WERI-Rb-1 (cell line): ENCODE results near the gene ZFP62.

ENCODE experiments used
- DNase-seq: peaks from one replicate; pipeline ENCODE4 v3.0.0-alpha.2; 2020
- H3K27ac ChIP-seq: fragments of 250-450 bp; sonication (Bioruptor Pico); 2 replicates; pipeline ENCODE4 v1.5.1; 2020; ENCODE audit warnings: mild to moderate bottlenecking, moderate library complexity
- H3K27me3 ChIP-seq: fragments of 250-450 bp; sonication (Bioruptor Pico); 2 replicates; pipeline ENCODE4 v1.5.1; 2021; ENCODE audit warnings: mild to moderate bottlenecking, low read depth, moderate library complexity; ENCODE audit not compliant: insufficient read depth, severe bottlenecking
- H3K36me3 ChIP-seq: fragments of 250-450 bp; sonication (Bioruptor Pico); 2 replicates; pipeline ENCODE4 v1.5.1; 2020; ENCODE audit warnings: mild to moderate bottlenecking, moderate library complexity
- H3K4me3 ChIP-seq: 2 replicates; pipeline ENCODE4 v1.5.1; 2011; ENCODE audit warnings: low read depth, mild to moderate bottlenecking, control low read depth, low read length
- H3K9me3 ChIP-seq: fragments of 250-450 bp; sonication (Bioruptor Pico); 2 replicates; pipeline ENCODE4 v1.5.1; 2021; ENCODE audit warnings: mild to moderate bottlenecking, moderate library complexity; ENCODE audit not compliant: severe bottlenecking
- TF ChIP-seq, protein P1 (sequence below): IDR thresholded peaks from 2 replicates; pipeline ENCODE4 v1.5.1; 2011; ENCODE audit warnings: low read depth, mild to moderate bottlenecking, control low read depth, inconsistent platforms, low read length

The ZFP62 gene

DNA sequence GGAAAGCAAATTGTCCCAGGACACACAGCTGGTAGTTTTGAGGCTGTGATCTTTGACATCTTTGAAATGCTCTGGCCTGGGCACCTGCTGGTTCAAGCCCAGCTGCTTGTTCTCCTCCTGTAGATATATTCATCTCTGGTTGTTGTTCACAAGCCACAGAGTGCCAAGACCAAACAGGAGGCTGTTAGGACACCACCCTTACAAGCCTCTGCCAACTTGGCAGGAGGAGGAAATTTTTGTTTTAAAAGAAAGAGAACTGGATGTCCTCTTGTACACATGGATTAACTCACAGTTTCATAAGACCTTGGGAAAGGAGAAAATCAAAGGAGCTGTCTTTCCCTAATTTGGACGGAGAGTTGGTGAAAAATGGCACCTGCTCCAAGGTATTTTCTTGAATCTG is 8.5 kb upstream of the ZFP62 start:
- Histone ChIP-seq H3K27me3 (no peaks in the 10 kb centered on the region), H3K27ac (no peak overlapping the region), H3K9me3 (no peaks in the 10 kb centered on the region), H3K4me3 (no peak overlapping the region), H3K36me3 (no peaks in the 10 kb centered on the region)
- no peak for DNase-seq
- TF ChIP-seq, protein P1, sequence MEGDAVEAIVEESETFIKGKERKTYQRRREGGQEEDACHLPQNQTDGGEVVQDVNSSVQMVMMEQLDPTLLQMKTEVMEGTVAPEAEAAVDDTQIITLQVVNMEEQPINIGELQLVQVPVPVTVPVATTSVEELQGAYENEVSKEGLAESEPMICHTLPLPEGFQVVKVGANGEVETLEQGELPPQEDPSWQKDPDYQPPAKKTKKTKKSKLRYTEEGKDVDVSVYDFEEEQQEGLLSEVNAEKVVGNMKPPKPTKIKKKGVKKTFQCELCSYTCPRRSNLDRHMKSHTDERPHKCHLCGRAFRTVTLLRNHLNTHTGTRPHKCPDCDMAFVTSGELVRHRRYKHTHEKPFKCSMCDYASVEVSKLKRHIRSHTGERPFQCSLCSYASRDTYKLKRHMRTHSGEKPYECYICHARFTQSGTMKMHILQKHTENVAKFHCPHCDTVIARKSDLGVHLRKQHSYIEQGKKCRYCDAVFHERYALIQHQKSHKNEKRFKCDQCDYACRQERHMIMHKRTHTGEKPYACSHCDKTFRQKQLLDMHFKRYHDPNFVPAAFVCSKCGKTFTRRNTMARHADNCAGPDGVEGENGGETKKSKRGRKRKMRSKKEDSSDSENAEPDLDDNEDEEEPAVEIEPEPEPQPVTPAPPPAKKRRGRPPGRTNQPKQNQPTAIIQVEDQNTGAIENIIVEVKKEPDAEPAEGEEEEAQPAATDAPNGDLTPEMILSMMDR = no peak

DNA sequence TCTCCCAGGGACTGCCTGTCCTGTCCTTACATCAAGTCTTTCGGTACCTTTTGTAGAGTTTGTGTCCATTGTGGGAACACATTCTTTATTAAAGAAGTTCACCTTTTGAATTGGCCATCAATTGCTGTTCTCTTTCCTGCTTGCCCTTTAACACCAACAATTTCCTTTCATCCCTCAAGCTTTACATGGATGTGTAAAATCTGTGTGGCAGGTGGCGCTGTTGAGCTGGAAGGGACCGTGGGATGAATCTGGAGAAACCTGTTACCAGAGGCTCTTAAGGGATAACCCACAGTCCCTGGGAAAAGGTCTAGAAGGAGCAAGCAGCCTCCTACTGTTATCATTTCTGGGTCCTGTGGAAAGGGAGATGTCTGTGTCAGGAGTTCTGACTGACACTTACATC is 7.9 kb upstream of the ZFP62 start:
- H3K27me3 ChIP-seq = no peaks in the 10 kb centered on the region
- TF ChIP-seq, protein P1 = peak; percentile 56
- no peaks in the 10 kb centered on the region for H3K36me3 ChIP-seq
- no peaks in the 10 kb centered on the region for H3K9me3 ChIP-seq
- H3K4me3 ChIP-seq = no peak overlapping the region
- H3K27ac ChIP-seq = no peak overlapping the region
- DNase-seq = peak; percentile 71

DNA sequence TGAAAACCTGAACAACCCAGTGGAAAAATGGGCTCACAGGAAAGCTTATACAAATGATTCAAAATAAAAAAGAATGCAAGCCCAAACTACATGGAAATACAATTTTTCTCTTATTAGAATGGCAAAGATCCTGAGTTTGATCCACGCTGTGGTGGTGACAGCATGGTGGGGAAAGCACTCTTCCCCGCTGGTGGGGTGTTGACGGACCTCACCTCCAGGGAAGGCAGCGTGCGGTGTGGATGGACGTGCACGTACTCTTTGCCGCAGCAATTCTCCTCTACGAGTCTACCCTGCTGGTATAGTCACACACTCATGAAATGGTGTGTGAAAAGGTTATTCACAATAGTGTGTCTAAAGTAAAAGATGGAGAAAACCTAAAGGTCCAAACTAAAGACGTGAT is 5.9 kb upstream of the ZFP62 start:
- Histone ChIP-seq H3K27ac (no peak overlapping the region), H3K9me3 (no peaks in the 10 kb centered on the region), H3K4me3 (no peak overlapping the region), H3K27me3 (no peaks in the 10 kb centered on the region), H3K36me3 (no peaks in the 10 kb centered on the region)
- TF ChIP-seq, protein P1 = no peak
- DNase-seq = no peak

DNA sequence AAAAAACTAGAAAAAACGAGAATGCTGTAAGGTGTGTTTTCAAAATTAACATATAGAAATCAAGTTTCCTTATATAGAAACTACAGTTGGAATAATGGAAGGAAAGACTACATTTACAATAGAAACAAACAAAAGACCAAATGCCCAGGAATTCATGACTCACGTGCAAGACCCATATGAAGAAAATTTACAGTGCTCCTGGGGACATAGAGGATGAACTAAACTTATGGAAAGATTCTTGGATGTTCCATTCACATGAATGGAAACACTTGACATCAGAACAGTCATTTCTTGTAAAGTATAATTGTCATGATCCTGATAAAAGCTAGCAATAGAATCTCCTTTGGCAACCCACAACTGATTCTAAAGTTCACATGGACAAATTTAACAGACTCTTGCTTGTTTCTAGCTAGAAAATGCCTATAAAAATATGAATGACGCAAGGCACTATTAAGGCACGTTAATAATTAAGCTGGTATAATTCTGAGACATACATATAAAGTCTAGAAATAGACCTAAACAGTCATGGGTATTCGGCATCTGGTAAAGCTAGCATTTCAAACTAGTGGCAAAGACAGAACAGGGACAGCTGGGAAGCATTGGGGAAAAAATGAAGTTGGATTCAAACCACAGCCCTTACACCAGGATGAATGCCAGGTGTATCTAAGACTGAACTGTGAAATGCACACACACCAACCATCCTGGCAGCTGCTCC is 5.1 kb upstream of the ZFP62 start:
- Histone ChIP-seq H3K27ac (no peak overlapping the region), H3K27me3 (no peaks in the 10 kb centered on the region), H3K36me3 (no peaks in the 10 kb centered on the region), H3K4me3 (no peak overlapping the region), H3K9me3 (no peaks in the 10 kb centered on the region)
- no peak for DNase-seq
- TF ChIP-seq, protein P1 = no peak

DNA sequence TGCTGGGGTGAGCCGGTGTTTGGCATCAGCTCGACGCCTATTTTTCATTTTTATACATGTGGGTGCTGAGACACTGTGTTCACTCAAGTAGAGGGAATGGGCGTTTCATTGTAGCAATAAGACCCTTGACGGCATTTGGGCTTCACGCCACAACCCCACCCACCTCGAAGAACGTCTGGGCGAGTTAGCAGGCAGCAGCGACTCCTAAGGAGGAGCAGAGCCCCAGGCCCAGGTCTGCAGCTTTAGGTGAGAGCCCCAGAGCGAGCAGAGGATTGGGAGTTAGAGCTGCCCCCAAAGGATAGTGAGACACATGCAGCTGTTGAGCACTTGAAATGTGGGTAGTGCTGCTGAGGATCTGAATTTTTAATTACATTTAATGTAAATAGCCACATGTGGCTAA is 1.6 kb upstream of the ZFP62 start:
- no peak overlapping the region for H3K27ac ChIP-seq
- no peak for DNase-seq

More for the DNA sequence above, 1.6 kb upstream of the ZFP62 start:
- Histone ChIP-seq H3K4me3 (no peak overlapping the region), H3K36me3 (no peaks in the 10 kb centered on the region), H3K9me3 (no peaks in the 10 kb centered on the region), H3K27me3 (no peaks in the 10 kb centered on the region)
- TF ChIP-seq, protein P1 = no peak
